AG04449 (cell line): ENCODE measurements around the gene MFSD2B.
"Not testable (repeated sequence)": the region's sequence is repeated elsewhere in the genome, so short reads cannot be mapped to it uniquely, and the experiment has no call there.

Experiments
- CTCF ChIA-PET: fragments of 350-600 bp; formaldehyde crosslinking; extraction: SDS; loops from one replicate; lab custom pipeline; 2021; ENCODE audit warnings: antibody characterized with exemption; lab: Yijun Ruan, JAX
- POLR2A ChIA-PET: fragments of 400-600, 350-600 bp; formaldehyde crosslinking; extraction: SDS; loops from one replicate; lab custom pipeline; 2020; ENCODE audit warnings: antibody characterized with exemption, inconsistent platforms; lab: Yijun Ruan, JAX
- DNase-seq: peaks from one replicate; pipeline ENCODE4 v3.0.0-alpha.2; 2010; ENCODE audit warnings: low read depth, low spot score
- H3K4me3 ChIP-seq: 2 replicates; pipeline ENCODE4 v1.5.1; 2011; ENCODE audit warnings: low read depth, mild to moderate bottlenecking, control low read depth, low read length
- TF ChIP-seq, protein P1 (sequence below): IDR thresholded peaks from one replicate; pipeline ENCODE4 v1.5.1; 2011; ENCODE audit warnings: mild to moderate bottlenecking, moderate library complexity, low read length, control low read depth, inconsistent platforms; ENCODE audit not compliant: insufficient read depth; ENCODE audit errors: missing control alignments

Gene MFSD2B

GRCh38 chr2:24011250-24012104 is 1.6 kb downstream of the MFSD2B start:
- no peak for DNase-seq
- POLR2A ChIA-PET, result no interaction called here

DNA sequence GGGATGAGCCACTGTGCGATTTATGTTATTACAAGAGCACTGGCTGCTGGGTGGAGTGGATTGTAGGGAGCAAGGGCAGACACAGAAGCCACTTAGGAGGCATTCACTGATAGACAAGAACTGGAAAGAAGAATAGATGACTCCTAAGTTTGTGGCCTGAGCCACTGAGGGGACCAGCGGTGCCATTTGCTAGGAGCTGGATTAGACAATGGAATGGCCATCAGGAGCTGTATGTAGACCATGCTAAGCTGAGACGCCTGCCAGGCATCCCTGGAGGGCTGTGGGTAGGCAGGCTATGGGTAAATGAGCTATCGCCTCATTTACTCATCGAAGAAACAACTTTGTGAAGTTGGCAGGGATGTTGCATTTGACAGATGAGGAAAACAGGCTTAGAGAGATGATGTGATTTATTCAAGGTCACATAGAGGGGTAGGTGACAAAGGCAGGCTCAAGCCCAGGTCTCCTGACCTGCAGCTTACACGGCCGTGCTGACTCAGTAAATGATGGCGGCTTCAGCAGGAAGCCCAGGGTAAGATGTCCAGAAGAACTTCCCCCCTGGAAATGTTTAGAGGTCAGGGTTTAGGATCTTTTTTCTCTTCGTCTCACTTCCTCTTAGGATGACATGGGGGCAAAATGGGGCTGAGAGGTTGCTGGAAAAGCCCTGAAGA is 2.8 kb downstream of the MFSD2B start:
- no peak overlapping the region for H3K4me3 ChIP-seq
- CTCF ChIA-PET, result no interaction called here
- TF ChIP-seq, protein P1, sequence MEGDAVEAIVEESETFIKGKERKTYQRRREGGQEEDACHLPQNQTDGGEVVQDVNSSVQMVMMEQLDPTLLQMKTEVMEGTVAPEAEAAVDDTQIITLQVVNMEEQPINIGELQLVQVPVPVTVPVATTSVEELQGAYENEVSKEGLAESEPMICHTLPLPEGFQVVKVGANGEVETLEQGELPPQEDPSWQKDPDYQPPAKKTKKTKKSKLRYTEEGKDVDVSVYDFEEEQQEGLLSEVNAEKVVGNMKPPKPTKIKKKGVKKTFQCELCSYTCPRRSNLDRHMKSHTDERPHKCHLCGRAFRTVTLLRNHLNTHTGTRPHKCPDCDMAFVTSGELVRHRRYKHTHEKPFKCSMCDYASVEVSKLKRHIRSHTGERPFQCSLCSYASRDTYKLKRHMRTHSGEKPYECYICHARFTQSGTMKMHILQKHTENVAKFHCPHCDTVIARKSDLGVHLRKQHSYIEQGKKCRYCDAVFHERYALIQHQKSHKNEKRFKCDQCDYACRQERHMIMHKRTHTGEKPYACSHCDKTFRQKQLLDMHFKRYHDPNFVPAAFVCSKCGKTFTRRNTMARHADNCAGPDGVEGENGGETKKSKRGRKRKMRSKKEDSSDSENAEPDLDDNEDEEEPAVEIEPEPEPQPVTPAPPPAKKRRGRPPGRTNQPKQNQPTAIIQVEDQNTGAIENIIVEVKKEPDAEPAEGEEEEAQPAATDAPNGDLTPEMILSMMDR, result no peak
- no peak for DNase-seq
- POLR2A ChIA-PET, result no interaction called here

More at GRCh38 chr2:24011250-24012104, 1.6 kb downstream of the MFSD2B start:
- CTCF ChIA-PET, result interaction anchor here (1.3 kb wide), 1 partner anchor 10 kb away, joined by 3 read pairs; no protein-coding TSS in a partner anchor
- H3K4me3 ChIP-seq, result no peak overlapping the region
- TF ChIP-seq, protein P1, result no peak

- CTCF ChIA-PET, result interaction anchor here (0.6 to 1.5 kb wide), 2 partner anchors 9 to 190 kb away, joined by 3 to 4 read pairs; no protein-coding TSS in a partner anchor
- H3K4me3 ChIP-seq, DNase-seq, POLR2A ChIA-PET: not testable (repeated sequence)
These were observed 5.0 kb downstream of the MFSD2B start for GRCh38 chr2:24014902-24015301.

DNA sequence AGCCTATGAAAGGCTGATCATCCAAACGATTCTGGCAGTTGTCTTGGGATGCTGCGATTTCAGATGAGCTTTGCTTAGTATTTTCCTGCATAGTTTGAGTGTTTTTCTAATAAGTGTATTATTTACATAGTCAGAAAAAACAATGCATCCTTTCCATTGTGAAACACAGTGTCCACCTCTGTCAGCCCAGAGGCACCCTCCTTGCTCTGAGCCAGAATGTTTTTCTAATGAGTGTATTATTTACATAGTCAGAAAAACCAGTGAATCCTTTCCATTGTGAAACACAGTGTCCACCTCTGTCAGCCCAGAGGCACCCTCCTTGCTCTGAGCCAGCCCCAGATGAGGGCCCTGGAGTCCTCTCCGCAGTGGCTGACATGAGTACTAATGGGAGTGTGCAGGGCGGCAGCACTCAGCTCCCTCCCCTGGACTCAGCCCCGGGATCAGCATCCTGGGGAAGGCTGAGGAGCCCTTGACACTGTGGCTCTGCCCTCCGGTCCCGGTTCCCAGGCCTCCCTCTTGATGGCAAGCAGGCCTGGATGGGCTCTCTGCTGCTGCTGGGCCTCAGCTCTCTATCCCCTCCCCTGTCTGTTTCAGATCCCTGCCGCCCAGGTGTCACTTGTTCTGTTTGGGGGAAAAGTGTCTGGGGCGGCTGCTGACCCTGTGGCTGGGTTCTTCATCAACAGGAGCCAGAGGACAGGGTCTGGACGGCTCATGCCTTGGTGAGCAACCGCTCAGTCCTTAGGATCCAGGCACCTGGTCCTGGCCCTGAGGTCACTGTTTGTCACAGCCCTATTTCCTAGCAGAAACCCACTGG is 5.9 kb downstream of the MFSD2B start:
- CTCF ChIA-PET, result interaction anchor here (0.6 to 1.5 kb wide), 2 partner anchors 9 to 191 kb away, joined by 3 to 4 read pairs; no protein-coding TSS in a partner anchor
- TF ChIP-seq, protein P1, result no peak
- POLR2A ChIA-PET, result interaction anchor here (1.6 kb wide), 1 partner anchor 89 kb away, joined by 3 read pairs; the partner anchor contains the start of gene ATAD2B
- peak; percentile 24 for DNase-seq
- H3K4me3 ChIP-seq, result no peak overlapping the region

GRCh38 chr2:24016376-24016761 is 6.5 kb downstream of the MFSD2B start:
- DNase-seq, result no peak
- H3K4me3 ChIP-seq, result no peak overlapping the region
- ChIA-PET CTCF (no interaction called here), POLR2A (interaction anchor here (1.6 kb wide), 1 partner anchor 89 kb away, joined by 3 read pairs; the partner anchor contains the start of gene ATAD2B)
- TF ChIP-seq, protein P1, result no peak
